Mesenteric fat pad (tissue), 1 donor: ENCODE results near the gene C13orf46. TPM values are rescaled to one million over a fixed set of nuclear protein-coding genes. Genes with fewer than 3 reads are reported as not detected.
A peak's percentile ranks its signal among the peaks of the same experiment; 100 is the strongest.
"Not testable (repeated sequence)": the region's sequence is repeated elsewhere in the genome, so short reads cannot be mapped to it uniquely, and the experiment has no call there.

Source experiments
- DNase-seq: peaks from one replicate; pipeline ENCODE4 v3.0.0-alpha.2; 2020; ENCODE audit warnings: low spot score
- total RNA-seq: library from RNA; stranded (reverse); fragmentation: NEBNext Ultra II Directional; extraction: Animal tissue kit (Norgen Biotek cat#: 25700); gene quantifications from one replicate; pipeline ENCODE4 v1.2.1, GENCODE V29; 2021
- donor health status: DM: yes; HTN: yes; CAD: no.

Gene C13orf46
- total RNA-seq, 1 donor from 2014 or later, result 2.5 TPM

GRCh38 chr13:113914333-113915011 lies 59.4 kb downstream of the C13orf46 start:
- no peak for DNase-seq

- DNase-seq, result not testable (repeated sequence)
Measured at GRCh38 chr13:113913838-113914237, 60.0 kb downstream of the C13orf46 start.

GRCh38 chr13:113913408-113913807 lies 60.5 kb downstream of the C13orf46 start:
- not testable (repeated sequence) for DNase-seq

GRCh38 chr13:113912596-113912995 lies 61.3 kb downstream of the C13orf46 start:
- no peak for DNase-seq

- no peak for DNase-seq
Measured at GRCh38 chr13:113907635-113908617, 66.0 kb downstream of the C13orf46 start.

- no peak for DNase-seq
Measured at GRCh38 chr13:113906571-113906970, 67.3 kb downstream of the C13orf46 start.

GRCh38 chr13:113905942-113906341 lies 67.9 kb downstream of the C13orf46 start:
- DNase-seq, result no peak

GRCh38 chr13:113905018-113905417 lies 68.9 kb downstream of the C13orf46 start:
- no peak for DNase-seq

- DNase-seq, result peak; percentile 82
Measured at GRCh38 chr13:113904411-113904810, 69.5 kb downstream of the C13orf46 start.

GRCh38 chr13:113903912-113904311 lies 70.0 kb downstream of the C13orf46 start:
- no peak for DNase-seq

Other genes starting within 250 kb of the C13orf46 start
- gene TMEM255B, start 214.8 kb downstream of the C13orf46 start, total RNA-seq, result 22.7 TPM
- 88.6 TPM for gene GAS6, start 110.0 kb downstream of the C13orf46 start, total RNA-seq
- 102 TPM for gene RASA3, start 158.5 kb upstream of the C13orf46 start, total RNA-seq
- gene CFAP97D2, start 205.2 kb upstream of the C13orf46 start, total RNA-seq, result not detected